Stimulated activated naive CD4-positive, alpha-beta T cell treated with Interleukin-2 at 50 U/mL for 16 hours (primary cell): ENCODE data around the gene FYTTD1.
"Not testable (repeated sequence)": the region's sequence is repeated elsewhere in the genome, so short reads cannot be mapped to it uniquely, and the experiment has no call there.

Experiments used
- DNase-seq: peaks from one replicate; lab custom pipeline; 2025; lab: John Stamatoyannopoulos, UW

Gene FYTTD1

DNA sequence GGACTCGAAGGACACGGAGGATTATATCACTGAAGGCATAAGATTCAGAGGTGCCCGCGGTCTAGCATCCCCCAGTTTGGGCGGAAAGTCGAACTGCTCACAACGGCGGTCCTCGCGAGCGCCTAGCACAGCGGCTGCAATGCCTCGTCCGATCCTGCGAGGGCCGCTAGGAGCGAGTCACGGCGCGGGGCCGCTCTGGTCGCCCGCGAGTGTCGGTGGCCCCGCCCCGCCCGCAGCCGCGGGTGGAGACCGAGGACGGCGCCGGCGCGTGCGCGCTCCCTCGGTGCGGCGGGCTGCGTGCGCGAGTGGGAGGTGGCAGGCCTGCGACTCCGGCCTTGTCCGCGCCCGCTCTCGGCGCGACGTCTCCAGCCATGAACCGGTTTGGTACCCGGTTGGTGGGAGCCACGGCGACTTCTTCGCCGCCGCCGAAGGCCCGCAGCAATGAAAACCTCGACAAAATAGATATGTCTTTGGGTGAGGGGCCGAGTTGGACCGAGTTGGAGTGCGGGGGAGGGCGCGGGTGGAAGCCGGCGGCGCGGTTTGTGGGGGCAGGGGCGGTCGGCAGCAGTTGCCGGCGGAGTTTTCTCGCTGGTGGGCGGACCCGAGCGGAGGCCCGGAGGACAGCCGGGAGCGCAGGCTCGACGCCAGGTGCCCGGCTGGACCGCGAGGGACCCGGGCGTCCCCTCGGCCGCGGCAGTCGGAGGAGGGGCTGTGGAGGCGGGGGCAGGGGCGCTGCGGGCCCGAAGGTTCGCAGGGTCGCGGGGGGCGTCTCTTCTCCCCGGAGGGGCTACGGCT, at the start of gene FYTTD1:
Gene FYTTD1 (plus strand): TSS at position 283 of the 795 bp plus-strand sequence. CDS start 89 bp downstream, at position 372.
- DNase-seq: peak; percentile 83

DNA sequence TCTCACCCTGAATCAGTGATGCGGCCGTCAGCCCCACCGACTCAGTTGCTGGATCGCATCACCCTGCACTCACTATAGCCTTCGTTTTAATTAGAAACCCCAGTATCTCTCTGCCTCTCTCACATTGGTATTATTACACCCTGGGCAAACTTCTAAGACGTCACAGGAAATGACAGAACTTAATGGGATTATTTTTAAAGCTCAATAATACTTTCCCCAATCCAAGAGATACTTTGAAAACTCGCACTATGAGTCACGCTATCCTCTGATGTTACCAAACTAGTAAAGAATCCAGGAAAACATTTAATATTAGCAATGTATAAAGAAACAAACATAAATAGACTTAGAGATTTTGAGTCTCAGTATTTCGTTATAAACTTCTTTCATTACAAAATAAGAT, 49.6 kb upstream of the FYTTD1 start:
- DNase-seq: no peak

DNA sequence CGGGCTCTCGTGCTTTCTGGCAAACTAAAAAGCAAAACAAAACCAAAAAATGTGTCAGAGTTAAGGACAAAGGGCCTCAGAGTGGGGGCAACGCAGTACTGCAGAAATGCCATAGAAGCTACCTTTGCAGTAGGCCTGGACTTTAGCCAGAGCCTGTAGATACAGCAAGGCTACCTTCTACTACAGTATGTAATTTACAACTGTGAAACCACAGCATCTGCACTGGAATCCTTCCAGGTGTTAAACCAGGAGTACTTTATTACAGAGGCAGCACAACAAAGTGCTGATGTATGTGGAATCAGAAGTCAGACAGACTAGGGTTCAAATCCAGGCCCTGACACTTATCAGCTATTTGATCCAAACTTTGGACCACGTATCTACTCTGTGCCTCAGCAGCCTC, 47.8 kb upstream of the FYTTD1 start:
- no peak for DNase-seq

DNA sequence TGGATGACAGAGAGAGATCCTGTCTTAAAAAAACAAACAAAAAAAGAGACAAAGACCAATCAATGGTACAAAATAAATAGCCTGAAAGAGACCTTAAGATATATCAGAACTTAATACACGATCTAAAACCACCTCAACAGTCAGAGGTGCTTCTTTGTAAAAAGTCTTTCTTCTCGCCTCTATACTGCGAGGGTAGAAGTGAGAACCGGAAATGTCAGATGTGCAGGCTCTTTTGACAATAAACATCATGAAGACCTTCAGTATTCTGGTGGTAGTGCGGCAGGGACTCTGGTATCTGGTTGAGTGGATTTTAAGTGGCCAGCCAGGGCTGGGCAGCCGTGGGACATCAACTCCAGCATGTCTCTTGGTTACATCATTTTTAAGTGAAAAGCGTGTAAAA, 43.0 kb upstream of the FYTTD1 start:
- no peak for DNase-seq

DNA sequence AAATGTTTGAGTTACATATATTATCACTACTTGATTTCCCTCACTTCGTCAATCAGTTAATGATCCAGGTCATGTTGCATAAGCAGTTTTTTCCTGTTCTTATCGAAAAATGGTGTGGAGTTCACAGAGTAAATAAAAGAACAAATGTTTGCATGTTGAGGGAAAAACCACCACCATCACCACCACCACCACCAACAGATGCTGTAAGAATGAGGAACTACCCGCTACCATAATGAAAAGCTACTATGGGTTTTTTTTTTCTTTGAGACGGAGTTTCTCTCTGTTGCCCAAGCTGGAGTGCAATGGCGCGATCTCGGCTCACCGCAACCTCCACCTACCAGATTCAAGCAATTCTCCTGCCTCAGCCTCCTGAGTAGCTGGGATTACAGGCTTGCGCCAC, 40.5 kb upstream of the FYTTD1 start:
- DNase-seq: no peak

GRCh38 chr3:197710965-197711364, 38.7 kb upstream of the FYTTD1 start:
- not testable (repeated sequence) for DNase-seq

GRCh38 chr3:197711973-197712707, 37.5 kb upstream of the FYTTD1 start:
- peak; percentile 86 for DNase-seq

GRCh38 chr3:197713477-197713822, 36.2 kb upstream of the FYTTD1 start:
- DNase-seq: no peak

GRCh38 chr3:197714251-197714650, 35.4 kb upstream of the FYTTD1 start:
- no peak for DNase-seq

DNA sequence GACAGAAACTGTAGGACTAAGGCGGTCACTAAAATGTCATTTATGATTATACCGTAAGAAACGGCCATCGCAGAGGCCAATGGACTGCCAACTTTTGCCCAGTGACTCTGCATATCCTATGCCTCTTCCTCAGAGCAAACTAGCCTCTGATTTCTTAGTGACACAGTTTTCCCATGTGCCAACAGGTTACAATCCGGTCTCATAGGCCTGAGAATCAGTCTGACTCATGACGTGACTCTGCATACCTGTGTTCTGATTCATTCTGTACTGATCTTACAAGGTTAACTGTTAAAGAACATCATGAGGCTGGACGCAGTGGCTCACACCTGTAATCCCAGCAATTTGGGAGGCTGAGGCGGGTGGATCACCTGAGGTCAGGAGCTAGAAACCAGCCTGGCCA, 30.8 kb upstream of the FYTTD1 start:
- DNase-seq: no peak

DNA sequence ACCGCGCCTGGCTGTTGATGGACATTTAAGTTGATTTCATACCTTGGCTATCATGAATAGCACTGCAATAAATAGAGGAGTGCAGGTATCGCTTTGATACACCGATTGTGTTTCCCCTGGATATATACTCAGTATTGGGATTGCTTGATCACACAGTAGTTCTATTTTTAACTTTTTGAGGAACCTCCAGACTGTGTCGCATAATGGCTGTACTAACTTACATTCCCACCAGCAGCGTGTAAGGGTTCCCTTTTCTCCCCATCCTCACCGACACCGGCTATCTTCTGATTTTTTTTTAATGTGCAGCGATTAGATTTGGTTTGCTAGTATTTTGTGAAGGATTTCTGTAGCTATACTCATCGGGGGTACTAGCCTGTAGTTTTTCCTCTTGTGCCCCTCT, 29.0 kb upstream of the FYTTD1 start:
- DNase-seq: no peak

DNA sequence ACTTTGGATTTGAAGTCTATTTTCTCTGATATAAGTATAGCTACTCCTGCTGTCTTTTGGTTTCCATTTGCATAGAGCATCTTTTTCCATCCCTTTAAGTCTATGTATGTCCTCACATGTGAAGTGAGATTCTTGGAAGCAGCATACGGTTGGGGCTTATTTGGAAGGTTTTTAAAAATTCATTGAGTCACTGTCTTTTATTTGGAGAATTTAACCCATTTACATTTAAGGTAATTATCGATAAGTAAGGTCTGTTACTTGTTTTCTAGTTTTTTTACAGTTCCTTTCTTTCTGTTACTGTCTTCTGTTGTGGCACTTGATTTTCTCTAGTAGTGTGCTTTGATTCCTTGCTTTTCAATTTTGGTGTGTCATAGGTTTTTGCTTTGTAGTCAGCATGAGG, 26.9 kb upstream of the FYTTD1 start:
- DNase-seq: no peak

GRCh38 chr3:197727878-197728277, 21.8 kb upstream of the FYTTD1 start:
- DNase-seq: not testable (repeated sequence)

DNA sequence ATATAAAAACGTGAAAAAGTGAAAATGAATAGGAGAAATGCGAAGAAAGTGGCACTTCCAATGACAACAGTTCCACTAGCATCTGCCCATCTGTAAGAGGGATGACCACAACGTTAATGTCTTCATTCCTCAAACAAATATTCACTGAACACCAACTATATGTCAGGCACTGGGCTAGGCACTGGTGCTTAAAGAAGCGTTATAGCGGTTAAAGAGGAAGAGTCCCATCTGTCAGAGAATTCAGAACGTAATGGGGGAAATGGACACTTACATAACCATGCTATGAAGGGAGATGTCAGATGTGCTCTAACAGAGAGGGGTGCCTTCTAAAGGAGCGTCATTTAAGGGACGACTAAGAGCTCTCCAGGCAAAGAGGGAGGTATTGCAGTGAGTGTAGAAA, 21.2 kb upstream of the FYTTD1 start:
- DNase-seq: no peak

- DNase-seq: no peak
These were observed 19.5 kb upstream of the FYTTD1 start for GRCh38 chr3:197730200-197730599.

DNA sequence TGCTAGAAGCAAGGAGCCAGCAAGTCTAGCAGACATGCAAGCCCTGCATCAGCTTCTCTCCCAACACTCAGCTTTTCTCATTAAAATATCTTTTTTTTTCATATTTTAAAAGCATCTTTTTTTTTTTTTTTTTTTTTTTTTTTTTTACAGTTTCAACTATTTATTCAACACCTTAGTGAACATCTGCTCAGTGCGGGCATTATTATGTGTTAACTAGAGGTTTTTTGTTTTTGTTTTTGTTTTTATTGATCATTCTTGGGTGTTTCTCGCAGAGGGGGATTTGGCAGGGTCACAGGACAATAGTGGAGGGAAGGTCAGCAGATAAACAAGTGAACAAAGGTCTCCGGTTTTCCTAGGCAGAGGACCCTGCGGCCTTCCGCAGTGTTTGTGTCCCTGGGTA, 18.9 kb upstream of the FYTTD1 start:
- not testable (repeated sequence) for DNase-seq

- DNase-seq: not testable (repeated sequence)
These were observed 18.2 kb upstream of the FYTTD1 start for GRCh38 chr3:197731483-197731882.

DNA sequence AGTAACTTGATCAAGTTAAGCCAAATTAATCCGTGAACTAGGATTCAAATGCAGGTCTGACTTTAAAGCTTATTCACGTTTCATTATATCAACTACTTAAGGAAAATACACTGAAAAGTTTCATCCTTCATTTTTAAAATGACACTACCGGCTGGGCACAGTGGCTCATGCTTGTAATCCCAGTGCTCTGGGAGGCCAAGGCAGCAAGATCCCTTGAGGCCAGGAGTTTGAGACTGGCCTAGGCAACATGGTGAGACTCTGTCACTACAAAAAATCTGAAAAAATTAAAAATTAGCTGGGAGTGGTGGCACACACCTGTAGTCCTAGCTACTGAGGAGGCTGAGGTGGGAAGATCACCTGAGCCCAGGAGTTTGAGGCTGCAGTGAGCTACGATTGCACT, 16.6 kb upstream of the FYTTD1 start:
- DNase-seq: no peak

- no peak for DNase-seq
These were observed 14.9 kb upstream of the FYTTD1 start for GRCh38 chr3:197734667-197735318.

GRCh38 chr3:197736010-197736490, 13.6 kb upstream of the FYTTD1 start:
- peak; percentile 50 for DNase-seq

GRCh38 chr3:197736491-197737318, 13.0 kb upstream of the FYTTD1 start, which contains the start of gene RUBCN:
Gene RUBCN (minus strand): TSS chr3:197736904. CDS start chr3:197736719, 185 bp downstream.
- DNase-seq: peak; percentile 96

GRCh38 chr3:197737319-197737649, 12.4 kb upstream of the FYTTD1 start:
- no peak for DNase-seq
